ENCODE measurements around the gene FARP1.
A peak's percentile ranks its signal among the peaks of the same experiment; 100 is the strongest.

Gene FARP1

DNA sequence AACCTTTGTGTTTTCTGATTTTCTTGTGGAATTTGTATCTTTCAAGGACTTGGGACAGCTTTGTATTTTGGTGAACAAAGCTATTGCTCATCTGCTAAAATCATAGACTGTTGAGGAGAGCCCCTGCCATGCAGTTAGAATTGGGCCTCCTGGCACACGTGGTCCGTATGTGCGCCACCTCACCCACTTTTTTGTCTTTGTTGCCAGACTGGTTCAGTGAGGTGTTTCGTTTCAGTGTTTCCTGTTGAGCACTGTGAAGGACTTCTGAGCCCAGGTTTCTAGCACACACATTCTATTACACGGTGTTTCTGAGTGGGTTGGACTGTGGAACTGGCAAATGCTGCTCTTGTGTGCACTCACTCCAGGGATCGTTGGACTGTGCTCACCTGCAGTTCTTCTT is 71.8 kb downstream of the FARP1 start:
- no peak overlapping the region for H3K4me3 ChIP-seq (replicated peaks in 1 of 2; ENCODE audit: low read depth in 2 of 2, low read length in 2 of 2)
- TF ChIP-seq CTCF (IDR thresholded peaks at IDR 0.05; ENCODE audit: low read depth, low read length), result no peak
- DNase-seq (ENCODE audit: low read depth in 2 of 2), result no peak

DNA sequence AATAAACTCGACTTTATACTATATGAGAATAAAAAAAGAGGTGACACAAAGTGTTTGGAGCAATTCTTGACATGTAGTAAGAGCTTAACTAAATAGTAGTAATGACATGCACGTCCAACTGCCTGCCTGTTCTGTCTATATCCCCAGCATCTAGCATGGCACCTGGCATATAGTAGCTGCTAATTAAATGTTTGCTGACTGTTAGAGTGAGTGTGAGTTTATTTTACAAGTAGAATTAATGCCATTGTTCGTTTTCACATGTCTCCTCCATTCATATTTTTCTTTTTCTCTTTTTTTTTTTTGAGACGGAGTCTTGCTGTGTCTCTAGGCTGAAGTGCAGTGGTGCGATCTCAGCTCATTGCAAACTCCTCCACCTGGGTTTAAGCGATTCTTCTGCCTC is 72.6 kb downstream of the FARP1 start:
- DNase-seq (ENCODE audit: low read depth in 2 of 2), result no peak
- no peak overlapping the region for H3K4me3 ChIP-seq (replicated peaks in 1 of 2; ENCODE audit: low read depth in 2 of 2, low read length in 2 of 2)
- no peak for TF ChIP-seq CTCF (IDR thresholded peaks at IDR 0.05; ENCODE audit: low read depth, low read length)

DNA sequence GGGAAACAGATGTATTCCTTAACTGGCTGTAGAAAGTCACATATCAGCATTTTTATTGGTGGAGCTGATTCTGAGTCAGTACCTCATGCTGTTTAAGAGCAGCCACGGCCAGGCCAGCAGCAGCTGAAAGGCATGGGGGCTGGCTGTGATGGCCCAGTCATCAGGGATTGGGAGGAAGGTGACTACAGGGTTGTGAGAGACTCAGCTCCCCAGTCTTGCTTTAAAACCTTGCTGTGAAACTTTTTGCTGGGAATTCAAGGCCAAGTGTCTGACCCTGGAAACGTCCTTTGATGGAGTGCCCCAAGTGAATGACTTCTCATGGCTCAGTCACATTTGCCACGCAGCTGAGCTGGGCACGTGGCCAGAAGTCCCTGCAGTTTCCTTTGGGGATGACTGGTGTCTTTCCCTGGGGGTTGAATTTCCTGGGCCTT is 73.3 kb downstream of the FARP1 start:
- DNase-seq (ENCODE audit: low read depth in 2 of 2), result peak; percentile 34 to 84

GRCh38 chr13:98216711-98217285 is 73.9 kb downstream of the FARP1 start:
- no peak for TF ChIP-seq CTCF (IDR thresholded peaks at IDR 0.05; ENCODE audit: low read depth, low read length)
- no peak overlapping the region for H3K4me3 ChIP-seq (replicated peaks in 1 of 2; ENCODE audit: low read depth in 2 of 2, low read length in 2 of 2)
- DNase-seq (ENCODE audit: low read depth in 2 of 2), result no peak

More for the DNA sequence above, 73.3 kb downstream of the FARP1 start:
- H3K4me3 ChIP-seq (replicated peaks in 1 of 2; ENCODE audit: low read depth in 2 of 2, low read length in 2 of 2), result no peak overlapping the region
- TF ChIP-seq CTCF (IDR thresholded peaks at IDR 0.05; ENCODE audit: low read depth, low read length), result no peak

- no peak for TF ChIP-seq CTCF (IDR thresholded peaks at IDR 0.05; ENCODE audit: low read depth, low read length)
- DNase-seq (ENCODE audit: low read depth in 2 of 2), result no peak
- H3K4me3 ChIP-seq (replicated peaks in 1 of 2; ENCODE audit: low read depth in 2 of 2, low read length in 2 of 2), result no peak overlapping the region
Measured at GRCh38 chr13:98217597-98217996, 74.7 kb downstream of the FARP1 start.

DNA sequence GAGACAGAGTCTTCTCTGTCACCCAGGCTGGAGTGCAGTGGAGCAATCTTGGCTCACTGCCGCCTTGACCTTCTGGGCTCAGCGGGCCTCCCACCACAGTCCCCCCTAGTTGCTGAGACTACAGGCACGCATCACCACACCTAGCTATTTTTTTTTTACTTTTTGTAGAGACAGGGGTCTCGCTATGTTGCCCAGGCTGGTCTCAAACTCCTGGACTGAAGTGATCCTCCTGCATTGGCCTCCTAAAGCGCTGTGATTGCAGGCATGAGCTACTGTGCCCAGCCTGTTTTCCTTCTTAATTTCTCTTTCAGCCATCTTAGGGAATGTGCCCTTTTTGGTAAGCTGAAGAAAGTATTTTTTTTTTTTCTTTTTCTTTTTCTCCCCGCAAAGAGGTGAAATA is 76.8 kb downstream of the FARP1 start:
- DNase-seq (ENCODE audit: low read depth in 2 of 2), result no peak
- no peak overlapping the region for H3K4me3 ChIP-seq (replicated peaks in 1 of 2; ENCODE audit: low read depth in 2 of 2, low read length in 2 of 2)
- no peak for TF ChIP-seq CTCF (IDR thresholded peaks at IDR 0.05; ENCODE audit: low read depth, low read length)

- H3K4me3 ChIP-seq (replicated peaks in 1 of 2; ENCODE audit: low read depth in 2 of 2, low read length in 2 of 2), result no peak overlapping the region
- DNase-seq (ENCODE audit: low read depth in 2 of 2), result peak in 1 of 2 donors; percentile 34
- TF ChIP-seq CTCF (IDR thresholded peaks at IDR 0.05; ENCODE audit: low read depth, low read length), result no peak
Measured at GRCh38 chr13:98220271-98220791, 77.4 kb downstream of the FARP1 start.
